ENCODE data around the gene MEF2C. TPM values are rescaled to one million over a fixed set of nuclear protein-coding genes. Genes with fewer than 3 reads are reported as not detected.
A peak's percentile ranks its signal among the peaks of the same experiment; 100 is the strongest.
"Not testable (repeated sequence)": the region's sequence is repeated elsewhere in the genome, so short reads cannot be mapped to it uniquely, and the experiment has no call there.

Gene MEF2C
- polyA plus RNA-seq, 1 donor from 2014 or later: 30.2 TPM

- H3K9me3 ChIP-seq (ENCODE audit: low read length): no peaks in the 10 kb centered on the region
- H3K79me2 ChIP-seq (replicated peaks; ENCODE audit: insufficient read depth, low read length): no peaks in the 10 kb centered on the region
- no peaks in the 10 kb centered on the region for H3K27me3 ChIP-seq (ENCODE audit: insufficient read depth, low read depth, low read length)
- peak overlapping the region; percentile 23 for H3K27ac ChIP-seq (ENCODE audit: low read length)
- H3K9ac ChIP-seq (ENCODE audit: low read length): peak overlapping the region; percentile 9
- no peaks in the 10 kb centered on the region for H4K20me1 ChIP-seq (ENCODE audit: insufficient read depth)
- H2AFZ ChIP-seq (ENCODE audit: low read depth, low read length): no peak overlapping the region
- peak; percentile 97 for TF ChIP-seq POLR2AphosphoS5 (IDR thresholded peaks at IDR 0.05)
- TF ChIP-seq REST (IDR thresholded peaks at IDR 0.05; ENCODE audit: borderline replicate concordance): peak; percentile 44
- peak; percentile 62 for TF ChIP-seq EP300 (conservative IDR thresholded peaks at IDR 0.05; ENCODE audit: poor library complexity, severe bottlenecking)
- no peak for TF ChIP-seq CTCF (IDR thresholded peaks at IDR 0.05; ENCODE audit: poor library complexity, severe bottlenecking)
- peak; percentile 41 for TF ChIP-seq SMC3 (conservative IDR thresholded peaks at IDR 0.05; ENCODE audit: poor library complexity)
- peak; percentile 27 for TF ChIP-seq MXI1 (conservative IDR thresholded peaks at IDR 0.05; ENCODE audit: poor library complexity, severe bottlenecking)
- TF ChIP-seq TAF1 (IDR thresholded peaks at IDR 0.05; ENCODE audit: low read depth): no peak
- TF ChIP-seq EZH2 (IDR thresholded peaks at IDR 0.05; ENCODE audit: borderline replicate concordance, insufficient read depth, low read length, poor library complexity, severe bottlenecking): no peak
- TF ChIP-seq RAD21 (conservative IDR thresholded peaks at IDR 0.05): peak; percentile 40
- H3K4me3 ChIP-seq (ENCODE audit: low read length): peak overlapping the region; percentile 43
- peak overlapping the region; percentile 45 for H3K4me2 ChIP-seq (ENCODE audit: low read length)
- H3F3A ChIP-seq (ENCODE audit: insufficient read depth, low read length, poor library complexity, severe bottlenecking): no peaks in the 10 kb centered on the region
- H3K9me2 ChIP-seq (ENCODE audit: insufficient read depth, low read length): no peaks in the 10 kb centered on the region
- H3K36me3 ChIP-seq (ENCODE audit: insufficient read depth, low read length): no peaks in the 10 kb centered on the region
These were observed 41.3 kb upstream of the MEF2C start for GRCh38 chr5:88924330-88924657.

- H3K27me3 ChIP-seq (ENCODE audit: insufficient read depth, low read depth, low read length): no peaks in the 10 kb centered on the region
- no peaks in the 10 kb centered on the region for H3K79me2 ChIP-seq (replicated peaks; ENCODE audit: insufficient read depth, low read length)
- no peaks in the 10 kb centered on the region for H3F3A ChIP-seq (ENCODE audit: insufficient read depth, low read length, poor library complexity, severe bottlenecking)
- no peaks in the 10 kb centered on the region for H3K9me2 ChIP-seq (ENCODE audit: insufficient read depth, low read length)
- no peak overlapping the region for H2AFZ ChIP-seq (ENCODE audit: low read depth, low read length)
- no peaks in the 10 kb centered on the region for H3K9me3 ChIP-seq (ENCODE audit: low read length)
- no peaks in the 10 kb centered on the region for H4K20me1 ChIP-seq (ENCODE audit: insufficient read depth)
- H3K36me3 ChIP-seq (ENCODE audit: insufficient read depth, low read length): no peaks in the 10 kb centered on the region
- H3K27ac ChIP-seq (ENCODE audit: low read length): no peak overlapping the region
- no peak overlapping the region for H3K4me2 ChIP-seq (ENCODE audit: low read length)
- no peak overlapping the region for H3K9ac ChIP-seq (ENCODE audit: low read length)
- H3K4me3 ChIP-seq (ENCODE audit: low read length): peak overlapping the region; percentile 43
- TF ChIP-seq RAD21 (conservative IDR thresholded peaks at IDR 0.05): no peak
- peak; percentile 96 for TF ChIP-seq EP300 (conservative IDR thresholded peaks at IDR 0.05; ENCODE audit: poor library complexity, severe bottlenecking)
These were observed 40.8 kb upstream of the MEF2C start for GRCh38 chr5:88923623-88924329.

- not testable (repeated sequence) for H3K4me3 ChIP-seq (ENCODE audit: low read length); H3K9ac ChIP-seq (ENCODE audit: low read length); H3K9me2 ChIP-seq (ENCODE audit: insufficient read depth, low read length); H3K36me3 ChIP-seq (ENCODE audit: insufficient read depth, low read length); H2AFZ ChIP-seq (ENCODE audit: low read depth, low read length); H3K4me2 ChIP-seq (ENCODE audit: low read length); H3K27me3 ChIP-seq (ENCODE audit: insufficient read depth, low read depth, low read length); H4K20me1 ChIP-seq (ENCODE audit: insufficient read depth); H3K79me2 ChIP-seq (replicated peaks; ENCODE audit: insufficient read depth, low read length); H3F3A ChIP-seq (ENCODE audit: insufficient read depth, low read length, poor library complexity, severe bottlenecking); H3K9me3 ChIP-seq (ENCODE audit: low read length); H3K27ac ChIP-seq (ENCODE audit: low read length)
These were observed 29.8 kb upstream of the MEF2C start for GRCh38 chr5:88912743-88913142.

- H3K36me3 ChIP-seq (ENCODE audit: insufficient read depth, low read length); H4K20me1 ChIP-seq (ENCODE audit: insufficient read depth); H3K4me2 ChIP-seq (ENCODE audit: low read length); H2AFZ ChIP-seq (ENCODE audit: low read depth, low read length); H3K27ac ChIP-seq (ENCODE audit: low read length); H3K9ac ChIP-seq (ENCODE audit: low read length); H3F3A ChIP-seq (ENCODE audit: insufficient read depth, low read length, poor library complexity, severe bottlenecking); H3K9me3 ChIP-seq (ENCODE audit: low read length); H3K9me2 ChIP-seq (ENCODE audit: insufficient read depth, low read length); H3K79me2 ChIP-seq (replicated peaks; ENCODE audit: insufficient read depth, low read length); H3K4me3 ChIP-seq (ENCODE audit: low read length); H3K27me3 ChIP-seq (ENCODE audit: insufficient read depth, low read depth, low read length): not testable (repeated sequence)
These were observed 28.1 kb upstream of the MEF2C start for GRCh38 chr5:88911059-88911572.

GRCh38 chr5:88904478-88904877 lies 21.5 kb upstream of the MEF2C start:
- not testable (repeated sequence) for H3F3A ChIP-seq (ENCODE audit: insufficient read depth, low read length, poor library complexity, severe bottlenecking); H3K9me2 ChIP-seq (ENCODE audit: insufficient read depth, low read length); H2AFZ ChIP-seq (ENCODE audit: low read depth, low read length); H3K9ac ChIP-seq (ENCODE audit: low read length); H3K4me3 ChIP-seq (ENCODE audit: low read length); H3K36me3 ChIP-seq (ENCODE audit: insufficient read depth, low read length); H4K20me1 ChIP-seq (ENCODE audit: insufficient read depth); H3K27me3 ChIP-seq (ENCODE audit: insufficient read depth, low read depth, low read length); H3K79me2 ChIP-seq (replicated peaks; ENCODE audit: insufficient read depth, low read length); H3K27ac ChIP-seq (ENCODE audit: low read length); H3K4me2 ChIP-seq (ENCODE audit: low read length); H3K9me3 ChIP-seq (ENCODE audit: low read length)
